ENCODE data around the gene RBKS. TPM values are rescaled to one million over a fixed set of nuclear protein-coding genes. Genes with fewer than 3 reads are reported as not detected.

The RBKS gene
- total and polyA plus RNA-seq, 2 of the 13 experiments (the other 11 are each of a cell fraction or from before 2014, with no cell fraction given): 7.7 to 8.3 TPM

- TF ChIP-seq ZNF30 (CRISPR knock-in tag; IDR thresholded peaks at IDR 0.05): no peak
- TF ChIP-seq FOXA3 (CRISPR knock-in tag; IDR thresholded peaks at IDR 0.05): peak; percentile 78
- TF ChIP-seq ATF5 (CRISPR knock-in tag; IDR thresholded peaks at IDR 0.05; ENCODE audit: low read depth): no peak
- TF ChIP-seq, protein P1, sequence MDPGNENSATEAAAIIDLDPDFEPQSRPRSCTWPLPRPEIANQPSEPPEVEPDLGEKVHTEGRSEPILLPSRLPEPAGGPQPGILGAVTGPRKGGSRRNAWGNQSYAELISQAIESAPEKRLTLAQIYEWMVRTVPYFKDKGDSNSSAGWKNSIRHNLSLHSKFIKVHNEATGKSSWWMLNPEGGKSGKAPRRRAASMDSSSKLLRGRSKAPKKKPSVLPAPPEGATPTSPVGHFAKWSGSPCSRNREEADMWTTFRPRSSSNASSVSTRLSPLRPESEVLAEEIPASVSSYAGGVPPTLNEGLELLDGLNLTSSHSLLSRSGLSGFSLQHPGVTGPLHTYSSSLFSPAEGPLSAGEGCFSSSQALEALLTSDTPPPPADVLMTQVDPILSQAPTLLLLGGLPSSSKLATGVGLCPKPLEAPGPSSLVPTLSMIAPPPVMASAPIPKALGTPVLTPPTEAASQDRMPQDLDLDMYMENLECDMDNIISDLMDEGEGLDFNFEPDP (CRISPR knock-in tag; conservative IDR thresholded peaks at IDR 0.05): no peak
- no peak for TF ChIP-seq PAWR (CRISPR knock-in tag; IDR thresholded peaks at IDR 0.05; ENCODE audit: borderline replicate concordance)
- TF ChIP-seq CBX2 (IDR thresholded peaks at IDR 0.05; ENCODE audit: low read depth, low read length): no peak
- no peak for TF ChIP-seq CBX2 (CRISPR knock-in tag; IDR thresholded peaks at IDR 0.05; ENCODE audit: low read depth)
- no peak for TF ChIP-seq RBAK (CRISPR knock-in tag; IDR thresholded peaks at IDR 0.05)
- TF ChIP-seq RARA (CRISPR knock-in tag; IDR thresholded peaks at IDR 0.05): peak; percentile 89
- TF ChIP-seq DMAP1 (CRISPR knock-in tag; IDR thresholded peaks at IDR 0.05): no peak
- TF ChIP-seq ZNF432 (CRISPR knock-in tag; IDR thresholded peaks at IDR 0.05; ENCODE audit: borderline replicate concordance): no peak
- TF ChIP-seq, protein P2, sequence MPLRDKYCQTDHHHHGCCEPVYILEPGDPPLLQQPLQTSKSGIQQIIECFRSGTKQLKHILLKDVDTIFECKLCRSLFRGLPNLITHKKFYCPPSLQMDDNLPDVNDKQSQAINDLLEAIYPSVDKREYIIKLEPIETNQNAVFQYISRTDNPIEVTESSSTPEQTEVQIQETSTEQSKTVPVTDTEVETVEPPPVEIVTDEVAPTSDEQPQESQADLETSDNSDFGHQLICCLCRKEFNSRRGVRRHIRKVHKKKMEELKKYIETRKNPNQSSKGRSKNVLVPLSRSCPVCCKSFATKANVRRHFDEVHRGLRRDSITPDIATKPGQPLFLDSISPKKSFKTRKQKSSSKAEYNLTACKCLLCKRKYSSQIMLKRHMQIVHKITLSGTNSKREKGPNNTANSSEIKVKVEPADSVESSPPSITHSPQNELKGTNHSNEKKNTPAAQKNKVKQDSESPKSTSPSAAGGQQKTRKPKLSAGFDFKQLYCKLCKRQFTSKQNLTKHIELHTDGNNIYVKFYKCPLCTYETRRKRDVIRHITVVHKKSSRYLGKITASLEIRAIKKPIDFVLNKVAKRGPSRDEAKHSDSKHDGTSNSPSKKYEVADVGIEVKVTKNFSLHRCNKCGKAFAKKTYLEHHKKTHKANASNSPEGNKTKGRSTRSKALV (CRISPR knock-in tag; IDR thresholded peaks at IDR 0.05): no peak
- TF ChIP-seq SNAPC2 (CRISPR knock-in tag; IDR thresholded peaks at IDR 0.05): no peak
- TF ChIP-seq CREB3 (CRISPR knock-in tag; IDR thresholded peaks at IDR 0.05): no peak
- TF ChIP-seq, protein P3, sequence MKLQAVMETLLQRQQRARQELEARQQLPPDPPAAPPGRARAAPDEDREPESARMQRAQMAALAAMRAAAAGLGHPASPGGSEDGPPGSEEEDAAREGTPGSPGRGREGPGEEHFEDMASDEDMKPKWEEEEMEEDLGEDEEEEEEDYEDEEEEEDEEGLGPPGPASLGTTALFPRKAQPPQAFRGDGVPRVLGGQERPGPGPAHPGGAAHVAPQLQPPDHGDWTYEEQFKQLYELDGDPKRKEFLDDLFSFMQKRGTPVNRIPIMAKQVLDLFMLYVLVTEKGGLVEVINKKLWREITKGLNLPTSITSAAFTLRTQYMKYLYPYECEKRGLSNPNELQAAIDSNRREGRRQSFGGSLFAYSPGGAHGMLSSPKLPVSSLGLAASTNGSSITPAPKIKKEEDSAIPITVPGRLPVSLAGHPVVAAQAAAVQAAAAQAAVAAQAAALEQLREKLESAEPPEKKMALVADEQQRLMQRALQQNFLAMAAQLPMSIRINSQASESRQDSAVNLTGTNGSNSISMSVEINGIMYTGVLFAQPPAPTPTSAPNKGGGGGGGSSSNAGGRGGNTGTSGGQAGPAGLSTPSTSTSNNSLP (IDR thresholded peaks at IDR 0.05; ENCODE audit: low read depth, low read length): peak; percentile 81
- TF ChIP-seq PHB2 (IDR thresholded peaks at IDR 0.05; ENCODE audit: partially characterized antibody): no peak
- TF ChIP-seq HDAC6 (IDR thresholded peaks at IDR 0.05; ENCODE audit: low read depth, low read length): no peak
- TF ChIP-seq ZBTB43 (CRISPR knock-in tag; conservative IDR thresholded peaks at IDR 0.05): no peak
- TF ChIP-seq ZNF441 (CRISPR knock-in tag; IDR thresholded peaks at IDR 0.05; ENCODE audit: borderline replicate concordance): no peak
- no peak for TF ChIP-seq SRSF4 (IDR thresholded peaks at IDR 0.05; ENCODE audit: low read depth, low read length, poor library complexity, severe bottlenecking)
- 0 out of 2 replicates have a peak, but pooled peaks have one; percentile 61 for TF ChIP-seq NFKBIZ (CRISPR knock-in tag; IDR thresholded peaks at IDR 0.05)
- no peak for TF ChIP-seq KLF9 (CRISPR knock-in tag; IDR thresholded peaks at IDR 0.05; ENCODE audit: low read depth)
- no peak for TF ChIP-seq ZBTB1 (CRISPR knock-in tag; IDR thresholded peaks at IDR 0.05; ENCODE audit: borderline replicate concordance)
- TF ChIP-seq BRD4 (CRISPR knock-in tag; IDR thresholded peaks at IDR 0.05): no peak
These were observed 26.3 kb upstream of the RBKS start (continued) for GRCh38 chr2:27916293-27916995.

Measured in HepG2 (cell line).